Breast epithelium (tissue), 3 donors: Measurements from ENCODE around the gene ARHGAP18.

Experiments
- POLR2AphosphoS5 ChIP-seq, 3 donors: sonication (generic); formaldehyde crosslinking; IDR thresholded peaks; one replicate each; pipeline ENCODE4 v1.6.1; 2017; ENCODE audit warnings: antibody characterized with exemption in 3 of 3
- TF ChIP-seq, protein P1 (sequence below), 3 donors: fragments of 450-650 bp; IDR thresholded peaks; one replicate each; pipeline ENCODE4 v1.5.1; 2016 to 2017; ENCODE audit warnings: antibody characterized with exemption in 3 of 3, mild to moderate bottlenecking in 3 of 3, moderate library complexity in 3 of 3

DNA sequence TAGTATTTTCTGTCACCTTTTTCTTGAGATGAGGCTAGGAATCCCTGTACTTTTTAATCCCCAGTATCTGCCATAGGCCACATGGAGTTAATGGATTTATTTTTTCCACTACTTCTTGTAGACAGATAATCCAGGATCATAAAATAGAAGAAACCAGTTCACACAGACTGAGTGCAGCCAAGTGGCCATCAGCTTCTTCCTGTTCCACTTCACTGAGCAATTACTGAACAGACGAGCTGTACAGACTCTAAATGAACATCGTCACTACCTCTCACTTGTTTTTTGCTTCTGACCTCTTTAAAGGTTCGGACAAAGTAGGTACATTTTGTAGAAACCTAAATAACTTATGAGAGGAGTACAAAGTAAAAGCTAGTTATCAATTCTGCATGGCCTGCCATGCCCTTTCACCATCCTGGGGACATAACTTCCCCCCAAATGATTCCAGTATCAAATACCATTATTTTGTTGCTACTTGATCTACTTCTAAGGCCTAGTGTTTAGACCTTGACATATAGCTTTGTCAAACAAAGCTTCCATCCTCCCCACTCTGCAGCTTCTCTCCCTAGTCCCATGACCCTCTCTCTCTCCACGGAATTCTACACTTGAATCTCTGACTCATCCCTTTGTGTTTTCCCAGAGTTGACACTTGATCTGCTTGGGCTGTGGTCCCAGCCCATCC is 34.4 kb upstream of the ARHGAP18 start:
- TF ChIP-seq, protein P1, sequence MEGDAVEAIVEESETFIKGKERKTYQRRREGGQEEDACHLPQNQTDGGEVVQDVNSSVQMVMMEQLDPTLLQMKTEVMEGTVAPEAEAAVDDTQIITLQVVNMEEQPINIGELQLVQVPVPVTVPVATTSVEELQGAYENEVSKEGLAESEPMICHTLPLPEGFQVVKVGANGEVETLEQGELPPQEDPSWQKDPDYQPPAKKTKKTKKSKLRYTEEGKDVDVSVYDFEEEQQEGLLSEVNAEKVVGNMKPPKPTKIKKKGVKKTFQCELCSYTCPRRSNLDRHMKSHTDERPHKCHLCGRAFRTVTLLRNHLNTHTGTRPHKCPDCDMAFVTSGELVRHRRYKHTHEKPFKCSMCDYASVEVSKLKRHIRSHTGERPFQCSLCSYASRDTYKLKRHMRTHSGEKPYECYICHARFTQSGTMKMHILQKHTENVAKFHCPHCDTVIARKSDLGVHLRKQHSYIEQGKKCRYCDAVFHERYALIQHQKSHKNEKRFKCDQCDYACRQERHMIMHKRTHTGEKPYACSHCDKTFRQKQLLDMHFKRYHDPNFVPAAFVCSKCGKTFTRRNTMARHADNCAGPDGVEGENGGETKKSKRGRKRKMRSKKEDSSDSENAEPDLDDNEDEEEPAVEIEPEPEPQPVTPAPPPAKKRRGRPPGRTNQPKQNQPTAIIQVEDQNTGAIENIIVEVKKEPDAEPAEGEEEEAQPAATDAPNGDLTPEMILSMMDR (IDR thresholded peaks at IDR 0.05), result no peak
- no peak for TF ChIP-seq POLR2AphosphoS5 (IDR thresholded peaks at IDR 0.05)
